GM12873 (cell line): Measurements from ENCODE around the gene MEIOSIN.

Experiments
- TF ChIP-seq, protein P1 (sequence below): IDR thresholded peaks from 2 replicates; pipeline ENCODE4 v1.5.1; 2012; ENCODE audit warnings: low read depth, mild to moderate bottlenecking, moderate library complexity, low read length, control low read depth; ENCODE audit not compliant: insufficient read depth; ENCODE audit errors: missing control alignments

Gene MEIOSIN

DNA sequence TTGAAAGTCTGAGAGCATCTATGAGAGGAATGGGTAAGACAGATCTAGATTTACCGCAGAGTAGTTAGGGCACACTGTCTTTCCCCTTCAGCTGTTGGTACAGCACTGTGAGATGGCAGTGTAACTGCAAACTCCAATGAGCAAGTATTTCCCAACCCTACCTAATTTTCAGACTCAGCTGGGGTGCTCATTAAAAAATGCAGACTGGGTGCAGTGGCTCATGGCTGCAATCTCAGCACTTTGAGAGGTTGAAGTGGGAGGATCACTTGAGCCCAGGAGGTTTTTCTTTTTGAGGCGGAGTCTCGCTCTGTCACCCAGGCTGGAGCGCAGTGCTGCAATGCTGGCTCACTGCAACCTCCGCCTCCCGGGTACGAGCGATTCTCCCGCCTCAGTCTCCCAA is 28.1 kb upstream of the MEIOSIN start:
- TF ChIP-seq, protein P1, sequence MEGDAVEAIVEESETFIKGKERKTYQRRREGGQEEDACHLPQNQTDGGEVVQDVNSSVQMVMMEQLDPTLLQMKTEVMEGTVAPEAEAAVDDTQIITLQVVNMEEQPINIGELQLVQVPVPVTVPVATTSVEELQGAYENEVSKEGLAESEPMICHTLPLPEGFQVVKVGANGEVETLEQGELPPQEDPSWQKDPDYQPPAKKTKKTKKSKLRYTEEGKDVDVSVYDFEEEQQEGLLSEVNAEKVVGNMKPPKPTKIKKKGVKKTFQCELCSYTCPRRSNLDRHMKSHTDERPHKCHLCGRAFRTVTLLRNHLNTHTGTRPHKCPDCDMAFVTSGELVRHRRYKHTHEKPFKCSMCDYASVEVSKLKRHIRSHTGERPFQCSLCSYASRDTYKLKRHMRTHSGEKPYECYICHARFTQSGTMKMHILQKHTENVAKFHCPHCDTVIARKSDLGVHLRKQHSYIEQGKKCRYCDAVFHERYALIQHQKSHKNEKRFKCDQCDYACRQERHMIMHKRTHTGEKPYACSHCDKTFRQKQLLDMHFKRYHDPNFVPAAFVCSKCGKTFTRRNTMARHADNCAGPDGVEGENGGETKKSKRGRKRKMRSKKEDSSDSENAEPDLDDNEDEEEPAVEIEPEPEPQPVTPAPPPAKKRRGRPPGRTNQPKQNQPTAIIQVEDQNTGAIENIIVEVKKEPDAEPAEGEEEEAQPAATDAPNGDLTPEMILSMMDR = no peak

DNA sequence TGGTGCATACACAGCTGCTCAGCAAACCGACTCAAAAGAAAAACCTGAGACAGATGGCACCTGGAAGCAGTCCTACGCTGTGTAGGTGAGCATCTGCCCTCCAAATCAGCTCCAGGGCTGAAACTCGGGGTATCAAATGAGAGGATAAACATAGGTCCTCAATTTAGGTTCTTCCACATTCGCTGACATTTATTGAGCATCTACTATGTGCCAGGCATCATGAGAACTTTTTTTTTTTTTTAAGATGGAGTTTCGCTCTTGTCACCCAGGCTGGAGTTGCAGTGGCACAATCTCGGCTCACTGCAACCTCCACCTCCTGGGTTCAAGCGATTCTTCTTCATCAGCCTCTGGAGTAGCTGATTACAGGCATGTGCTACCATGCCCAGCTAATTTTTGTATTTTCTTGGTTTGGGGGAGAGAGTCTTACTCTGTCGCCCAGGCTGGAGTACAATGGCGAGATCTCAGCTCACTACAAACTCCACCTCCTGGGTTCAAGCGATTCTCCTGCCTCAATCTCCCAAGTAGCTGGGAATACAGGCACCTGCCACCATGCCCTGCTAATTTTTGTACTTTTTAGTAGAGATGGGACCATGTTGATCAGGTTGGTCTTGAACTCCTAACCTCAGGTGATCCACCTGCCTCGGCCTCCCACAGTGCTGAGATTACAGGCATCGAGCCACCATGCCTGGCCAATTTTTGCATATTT is 27.4 kb upstream of the MEIOSIN start:
- TF ChIP-seq, protein P1 = no peak

DNA sequence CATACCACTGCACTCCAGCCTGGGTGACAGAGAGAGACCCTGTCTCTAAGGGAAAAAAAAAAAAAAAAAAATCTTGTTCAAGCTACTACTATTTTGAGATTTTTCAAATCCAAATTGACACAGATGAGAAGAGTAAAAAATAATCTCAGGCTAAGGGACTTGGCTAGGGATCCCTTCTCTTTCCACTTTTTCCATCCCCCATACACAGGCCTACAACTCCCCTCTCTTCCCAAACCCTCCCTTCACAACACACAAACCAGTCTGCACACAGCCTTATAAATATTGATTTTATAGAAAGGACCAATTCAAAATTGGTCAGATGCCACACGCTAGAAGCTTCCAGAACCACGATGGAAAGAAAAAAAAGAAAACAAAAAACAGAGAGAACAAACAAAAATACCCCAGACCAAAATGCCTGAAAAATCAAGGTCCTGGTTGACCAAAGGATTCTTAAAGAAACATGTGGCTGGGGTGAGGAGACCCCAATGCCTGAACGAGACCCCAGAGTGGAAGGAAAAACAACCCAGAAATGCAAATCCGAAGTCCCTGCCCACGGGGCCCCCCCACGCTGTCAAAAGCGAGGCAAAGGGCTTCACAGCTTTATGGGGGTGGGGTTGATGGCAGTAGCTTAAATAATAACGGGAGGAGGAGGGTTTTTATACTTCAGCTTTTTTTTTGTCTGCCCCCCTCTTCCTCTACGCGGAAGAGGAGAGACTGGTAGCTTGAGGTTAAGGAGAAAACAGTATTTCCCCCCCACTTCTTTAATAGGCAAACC is 22.7 kb upstream of the MEIOSIN start:
- TF ChIP-seq, protein P1 = no peak

DNA sequence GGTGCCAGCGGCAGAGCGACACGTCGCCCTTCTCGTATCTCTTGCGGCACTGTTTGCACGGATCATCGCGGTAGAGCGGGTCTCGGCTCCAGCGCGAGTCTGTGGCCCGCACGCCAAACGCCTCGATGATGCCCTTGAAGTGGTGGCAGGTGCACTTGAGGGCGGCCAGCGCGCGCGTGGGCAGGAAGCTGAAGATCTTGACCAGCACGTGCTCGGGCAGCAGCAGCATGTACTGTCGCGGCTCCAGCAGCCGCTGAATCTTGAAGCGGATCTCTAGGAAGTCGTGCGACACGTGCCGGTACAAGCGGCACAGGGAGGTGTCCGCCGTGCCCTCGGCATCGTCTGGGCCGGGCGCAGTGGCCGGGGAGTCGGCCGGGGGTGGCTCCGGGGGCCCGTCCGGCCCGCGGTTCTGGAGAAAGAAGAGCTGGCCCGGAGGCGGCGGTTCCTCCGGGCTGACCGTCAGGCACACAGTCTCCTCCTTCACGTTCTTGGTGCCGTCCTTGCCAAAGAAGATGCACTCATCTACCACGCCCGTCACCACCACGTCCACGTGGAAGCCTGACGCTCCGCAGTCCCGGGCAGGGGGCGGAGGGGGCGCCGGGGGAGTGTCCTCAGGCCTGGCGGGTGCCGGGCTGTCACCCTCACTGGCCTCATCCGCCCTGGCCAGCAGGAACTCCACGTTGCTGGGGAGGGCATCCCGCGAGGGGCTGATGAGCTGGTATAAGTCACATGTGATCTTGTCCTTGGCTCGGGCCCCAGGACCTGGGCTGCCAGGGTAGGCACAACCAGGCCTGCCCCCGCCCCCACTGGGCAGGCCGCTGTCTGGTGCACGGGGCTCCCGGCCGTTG is 21.2 kb upstream of the MEIOSIN start:
- TF ChIP-seq, protein P1 = no peak

DNA sequence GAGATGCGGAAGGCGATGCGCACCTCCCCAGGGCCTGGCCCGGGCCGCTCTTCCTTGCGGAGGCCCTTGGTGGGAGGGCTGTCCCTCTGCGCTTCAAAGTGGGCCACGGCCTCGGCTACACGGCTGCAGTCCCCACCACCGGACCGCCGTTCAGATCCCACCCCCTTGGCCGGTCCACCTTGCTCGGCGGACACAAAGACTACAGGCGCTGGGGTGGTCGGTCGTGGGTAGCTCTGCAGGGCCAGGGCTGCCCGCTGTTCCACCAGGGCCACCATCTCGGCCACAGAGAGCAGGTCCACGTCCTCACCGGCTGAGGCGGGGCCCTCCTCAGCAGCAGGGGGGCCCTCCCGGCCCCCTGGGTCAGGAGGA is 20.6 kb upstream of the MEIOSIN start:
- TF ChIP-seq, protein P1 = no peak

DNA sequence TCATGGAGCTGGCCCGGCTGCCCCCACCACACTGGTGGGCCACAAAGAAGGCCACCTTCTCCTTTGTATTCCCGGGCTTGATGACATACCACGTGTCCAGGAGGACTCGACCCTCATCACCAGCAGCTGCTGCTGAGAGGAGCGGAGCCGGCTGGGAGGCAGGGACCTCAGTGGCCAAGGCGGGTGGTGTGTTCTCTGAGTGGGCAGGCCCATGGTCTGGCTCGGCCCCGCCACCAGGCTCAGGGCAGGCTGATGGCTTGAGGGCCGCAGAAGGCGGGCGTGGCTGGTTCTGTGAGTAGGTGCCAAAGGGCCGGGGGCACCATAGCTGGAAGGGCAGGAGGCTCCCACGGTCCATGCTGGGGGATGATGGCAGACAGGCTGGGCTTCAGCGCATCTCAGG is 20.1 kb upstream of the MEIOSIN start:
- TF ChIP-seq, protein P1 = no peak

DNA sequence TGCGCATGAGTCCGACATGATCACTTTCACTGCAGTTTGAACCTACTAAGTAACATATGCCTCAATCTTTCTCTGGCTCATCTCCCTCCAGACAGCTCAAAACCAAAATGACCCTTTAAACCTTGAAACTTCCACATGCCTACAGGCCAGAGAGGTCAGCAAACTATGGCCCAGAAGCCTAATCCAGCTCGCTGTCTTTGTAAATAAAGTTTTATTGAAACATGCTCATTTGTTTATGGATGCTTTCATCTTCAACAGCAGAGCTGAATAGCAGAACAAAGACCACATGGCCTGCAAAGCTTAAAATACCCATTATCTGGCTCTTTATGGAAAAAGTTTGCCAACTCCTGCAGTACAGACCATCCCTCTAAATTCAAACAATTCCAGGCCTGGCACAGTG is 18.1 kb upstream of the MEIOSIN start:
- TF ChIP-seq, protein P1 = no peak
